RCC 7860 (cell line): Measurements from ENCODE around the gene RUVBL1.

ENCODE experiments used
- DNase-seq: peaks from one replicate; pipeline ENCODE4 v3.0.0-alpha.2; 2015; ENCODE audit warnings: low spot score
- FAIRE-seq: peaks from 2 replicates; lab custom pipeline; 2012; peaks lifted over from hg19 to GRCh38; lab: Jason Lieb, UNC

The RUVBL1 gene

GRCh38 chr3:128083980-128084674 lies 39.5 kb downstream of the RUVBL1 start:
- DNase-seq (no peak), FAIRE-seq (no peak)

DNA sequence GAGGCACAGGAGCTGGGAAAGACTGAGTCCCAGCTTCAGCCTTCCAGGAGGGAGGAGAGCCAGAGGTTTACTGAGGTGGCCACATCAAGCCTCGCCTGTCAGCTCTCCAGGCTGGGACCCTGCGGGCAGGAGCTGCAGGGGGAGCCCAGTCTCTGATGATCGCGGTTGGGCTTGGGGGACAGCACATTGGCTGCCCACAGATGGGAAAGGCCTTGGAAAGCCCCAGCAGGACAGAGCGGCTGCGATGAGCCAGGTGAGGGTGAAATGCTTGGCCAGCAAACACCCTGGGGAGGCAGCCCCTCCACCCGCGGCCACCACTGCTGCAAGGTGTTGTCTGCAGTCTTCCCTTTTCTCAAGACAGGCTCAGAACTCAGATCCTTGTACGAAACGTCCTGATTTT lies 40.2 kb downstream of the RUVBL1 start:
- no peak for DNase-seq
- FAIRE-seq: no peak

DNA sequence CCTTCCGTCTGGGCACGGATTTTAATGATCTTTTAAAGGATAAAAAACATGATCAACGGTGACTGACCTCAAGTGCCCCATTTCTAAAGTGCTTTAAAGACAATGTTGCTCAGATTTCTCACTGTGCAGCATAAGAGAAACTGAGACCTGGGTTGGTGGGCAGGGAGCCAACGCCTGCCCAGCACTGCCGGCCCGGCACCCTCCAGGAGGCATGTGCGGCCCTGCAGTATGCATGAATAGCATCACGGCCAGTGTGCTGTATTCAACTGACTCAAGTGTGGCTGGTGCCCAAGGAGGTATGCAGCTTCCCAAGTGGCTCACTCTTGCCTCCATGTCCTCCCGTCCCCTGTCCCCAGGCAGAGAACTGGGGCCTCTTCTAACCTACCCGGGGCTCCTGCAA lies 41.1 kb downstream of the RUVBL1 start:
- FAIRE-seq (no peak), DNase-seq (peak; percentile 24)

DNA sequence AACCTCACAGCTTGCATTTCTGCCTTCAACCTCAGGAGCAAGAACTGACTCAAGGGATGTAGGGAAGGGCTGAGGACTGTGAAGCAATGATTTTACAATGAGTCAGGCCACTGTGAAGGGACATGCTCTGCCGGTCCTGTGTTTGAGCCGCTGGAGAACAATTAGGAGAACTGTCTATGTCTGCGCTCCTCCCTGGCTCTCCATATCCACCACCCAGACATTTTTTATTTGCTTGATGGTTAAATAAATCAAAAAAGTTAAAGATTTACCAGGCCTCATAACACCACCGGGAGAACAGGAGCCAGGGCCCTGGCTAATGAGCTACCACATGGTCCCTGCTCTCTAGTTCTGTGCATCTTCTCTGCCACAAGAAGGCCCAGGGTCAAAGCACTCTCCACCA lies 41.8 kb downstream of the RUVBL1 start:
- FAIRE-seq: peak; percentile 99
- peak; percentile 97 for DNase-seq

DNA sequence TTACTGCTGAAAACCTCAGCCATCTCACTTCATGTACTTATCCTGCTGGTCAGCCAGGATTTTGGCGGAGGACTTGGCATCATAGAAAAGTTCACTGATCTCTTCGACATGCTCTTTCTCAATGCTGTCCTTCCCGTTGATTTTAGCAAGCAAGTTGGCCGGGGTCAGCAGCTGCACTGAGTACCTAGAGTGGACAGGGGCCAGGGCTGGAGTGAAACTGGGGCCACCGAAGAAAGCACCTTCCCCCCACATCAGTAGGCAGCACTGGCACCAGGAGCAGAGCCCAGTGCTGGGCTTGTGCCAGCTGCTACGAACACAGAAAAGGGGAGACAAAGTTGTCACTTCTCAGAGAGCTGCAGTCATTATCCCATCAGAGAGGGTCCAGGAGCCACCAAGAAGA lies 42.4 kb downstream of the RUVBL1 start:
- FAIRE-seq (no peak), DNase-seq (no peak)

GRCh38 chr3:128080323-128081080 lies 43.1 kb downstream of the RUVBL1 start:
- peak; percentile 96 for DNase-seq

GRCh38 chr3:128079823-128080222 lies 43.8 kb downstream of the RUVBL1 start:
- no peak for DNase-seq
- no peak for FAIRE-seq

More at GRCh38 chr3:128080323-128081080, 43.1 kb downstream of the RUVBL1 start:
- FAIRE-seq: peak; percentile 99

DNA sequence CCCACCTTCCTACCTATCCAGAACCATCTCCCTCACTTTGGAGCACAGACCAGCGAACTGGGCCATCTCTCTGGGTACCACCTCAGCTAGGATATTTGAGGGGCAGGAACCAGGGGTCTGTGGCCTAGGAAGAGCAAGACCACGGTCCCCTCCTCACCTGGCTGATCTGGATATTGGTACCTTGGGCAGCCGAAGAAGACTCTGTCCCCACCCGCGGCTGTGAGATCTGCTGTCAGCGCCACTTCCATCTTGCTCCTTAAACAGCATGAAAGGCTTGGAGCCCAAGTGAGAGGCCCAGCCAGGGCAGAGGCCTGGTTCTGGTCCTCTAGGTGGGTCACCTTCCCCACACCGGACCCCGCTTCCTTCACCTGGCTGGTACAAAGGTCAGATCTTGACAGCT lies 44.7 kb downstream of the RUVBL1 start:
- no peak for DNase-seq
- no peak for FAIRE-seq

- DNase-seq: no peak
- no peak for FAIRE-seq
Measured at GRCh38 chr3:128078322-128078721, 45.3 kb downstream of the RUVBL1 start.

- FAIRE-seq (no peak), DNase-seq (no peak)
Measured at GRCh38 chr3:128077665-128078064, 45.9 kb downstream of the RUVBL1 start.

GRCh38 chr3:128077202-128077624 lies 46.4 kb downstream of the RUVBL1 start:
- DNase-seq (no peak), FAIRE-seq (no peak)

GRCh38 chr3:128076483-128077201 lies 47.0 kb downstream of the RUVBL1 start:
- no peak for DNase-seq
- no peak for FAIRE-seq

DNA sequence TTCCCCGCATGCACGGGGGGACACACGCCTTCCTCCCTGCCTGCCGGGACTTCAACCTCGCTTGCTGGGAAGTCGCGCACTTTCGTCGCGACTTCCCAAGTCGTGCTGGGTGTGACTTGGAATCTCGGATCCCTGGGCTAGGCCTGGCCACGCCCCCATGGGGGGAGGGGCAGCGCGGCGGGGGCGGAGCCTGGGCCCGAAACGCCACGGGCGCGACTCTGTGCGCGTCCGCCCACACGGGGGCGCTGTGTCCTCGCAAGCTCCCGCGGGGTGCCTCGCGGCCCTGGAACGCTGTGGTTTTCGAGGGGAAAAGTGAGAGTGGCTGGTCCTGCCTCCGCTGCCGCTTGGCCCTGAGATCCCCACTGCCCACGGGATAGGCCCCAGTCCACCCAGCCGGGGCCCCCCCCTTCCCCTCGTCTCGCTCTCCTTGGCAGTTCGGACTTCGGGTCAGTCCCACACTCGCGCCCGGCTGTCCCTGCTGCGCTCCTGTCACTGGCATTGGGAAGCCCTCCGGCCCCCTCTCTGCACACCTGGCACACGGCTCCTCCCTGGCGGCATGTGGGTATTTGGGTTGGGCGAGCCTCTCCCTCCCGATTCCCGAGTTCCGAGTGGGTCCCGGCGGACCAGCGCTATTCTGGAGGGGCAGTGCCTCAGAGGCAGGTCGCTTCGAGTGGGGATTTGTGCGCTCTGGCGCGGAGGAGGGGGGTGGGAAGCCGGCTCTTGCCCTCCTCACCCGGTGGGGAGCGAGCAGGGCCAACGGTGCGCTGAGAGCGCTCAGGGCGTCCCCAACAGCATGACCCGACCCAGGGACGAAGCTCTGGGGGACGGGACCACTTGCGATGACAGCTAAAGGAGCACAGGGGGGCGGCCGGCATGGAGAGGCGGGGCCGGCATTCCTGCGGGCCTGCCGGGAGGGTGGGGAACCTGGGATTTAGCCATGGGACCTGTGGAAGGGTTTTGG lies 47.8 kb downstream of the RUVBL1 start:
- peak; percentile 44 for DNase-seq
- no peak for FAIRE-seq

- DNase-seq (no peak), FAIRE-seq (no peak)
Measured at GRCh38 chr3:128074851-128075521, 48.6 kb downstream of the RUVBL1 start.

- FAIRE-seq (no peak), DNase-seq (no peak)
Measured at GRCh38 chr3:128073807-128074206, 49.8 kb downstream of the RUVBL1 start.

- no peak for DNase-seq
- no peak for FAIRE-seq
Measured at GRCh38 chr3:128073185-128073725, 50.4 kb downstream of the RUVBL1 start.

- FAIRE-seq (no peak), DNase-seq (no peak)
Measured at GRCh38 chr3:128072454-128073184, 51.0 kb downstream of the RUVBL1 start.

DNA sequence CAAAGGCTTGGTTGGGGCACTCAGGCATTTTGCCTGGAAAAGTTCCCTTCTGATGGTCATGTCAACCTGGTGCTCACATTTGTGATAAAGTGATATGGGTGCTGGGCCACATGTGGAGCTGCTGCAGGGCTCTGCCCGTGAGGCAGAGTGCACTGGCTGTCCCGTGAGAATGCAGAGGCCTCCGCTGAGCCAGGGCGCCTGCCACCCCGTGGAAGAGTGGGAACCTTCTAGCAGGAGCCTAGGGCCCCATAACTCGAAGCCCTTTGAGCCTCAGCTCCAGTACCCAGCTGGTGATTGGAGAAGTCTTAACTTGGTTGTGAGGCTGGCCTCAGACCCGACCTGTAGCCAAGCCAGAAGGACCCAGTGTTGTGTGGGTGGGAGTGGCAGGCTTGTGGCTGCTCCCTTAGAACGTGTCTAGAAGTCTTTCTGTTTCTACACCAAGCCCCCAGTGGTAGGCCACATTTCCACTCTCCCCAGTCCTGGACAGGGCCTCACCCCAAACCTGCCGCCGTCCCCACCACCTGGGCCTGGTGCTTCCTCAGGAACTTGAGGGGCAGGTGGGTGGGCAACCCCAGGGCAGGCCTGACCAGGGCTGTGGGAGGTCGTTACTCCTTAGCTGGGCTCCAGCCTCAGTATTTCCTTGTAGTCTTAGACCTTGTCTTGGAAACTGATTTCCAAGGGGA lies 51.7 kb downstream of the RUVBL1 start:
- FAIRE-seq (no peak), DNase-seq (no peak)
